Stimulated activated naive CD8-positive, alpha-beta T cell treated with anti-CD3 and anti-CD28 coated beads, Interleukin-15, Interleukin-2, amounts not matched to agents 100 U/mL and 50 U/mL, for 24 hours (primary cell): ENCODE measurements around the gene PLCB2.

Experiments
- ATAC-seq: fragments of 150-1000 bp; cut with Tn5 transposase; one replicate; pipeline ENCODE4 v1.10.0; 2021
- DNase-seq: peaks from one replicate; pipeline ENCODE4 v3.0.0; 2021

PLCB2 gene, protein sequence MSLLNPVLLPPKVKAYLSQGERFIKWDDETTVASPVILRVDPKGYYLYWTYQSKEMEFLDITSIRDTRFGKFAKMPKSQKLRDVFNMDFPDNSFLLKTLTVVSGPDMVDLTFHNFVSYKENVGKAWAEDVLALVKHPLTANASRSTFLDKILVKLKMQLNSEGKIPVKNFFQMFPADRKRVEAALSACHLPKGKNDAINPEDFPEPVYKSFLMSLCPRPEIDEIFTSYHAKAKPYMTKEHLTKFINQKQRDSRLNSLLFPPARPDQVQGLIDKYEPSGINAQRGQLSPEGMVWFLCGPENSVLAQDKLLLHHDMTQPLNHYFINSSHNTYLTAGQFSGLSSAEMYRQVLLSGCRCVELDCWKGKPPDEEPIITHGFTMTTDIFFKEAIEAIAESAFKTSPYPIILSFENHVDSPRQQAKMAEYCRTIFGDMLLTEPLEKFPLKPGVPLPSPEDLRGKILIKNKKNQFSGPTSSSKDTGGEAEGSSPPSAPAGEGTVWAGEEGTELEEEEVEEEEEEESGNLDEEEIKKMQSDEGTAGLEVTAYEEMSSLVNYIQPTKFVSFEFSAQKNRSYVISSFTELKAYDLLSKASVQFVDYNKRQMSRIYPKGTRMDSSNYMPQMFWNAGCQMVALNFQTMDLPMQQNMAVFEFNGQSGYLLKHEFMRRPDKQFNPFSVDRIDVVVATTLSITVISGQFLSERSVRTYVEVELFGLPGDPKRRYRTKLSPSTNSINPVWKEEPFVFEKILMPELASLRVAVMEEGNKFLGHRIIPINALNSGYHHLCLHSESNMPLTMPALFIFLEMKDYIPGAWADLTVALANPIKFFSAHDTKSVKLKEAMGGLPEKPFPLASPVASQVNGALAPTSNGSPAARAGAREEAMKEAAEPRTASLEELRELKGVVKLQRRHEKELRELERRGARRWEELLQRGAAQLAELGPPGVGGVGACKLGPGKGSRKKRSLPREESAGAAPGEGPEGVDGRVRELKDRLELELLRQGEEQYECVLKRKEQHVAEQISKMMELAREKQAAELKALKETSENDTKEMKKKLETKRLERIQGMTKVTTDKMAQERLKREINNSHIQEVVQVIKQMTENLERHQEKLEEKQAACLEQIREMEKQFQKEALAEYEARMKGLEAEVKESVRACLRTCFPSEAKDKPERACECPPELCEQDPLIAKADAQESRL

DNA sequence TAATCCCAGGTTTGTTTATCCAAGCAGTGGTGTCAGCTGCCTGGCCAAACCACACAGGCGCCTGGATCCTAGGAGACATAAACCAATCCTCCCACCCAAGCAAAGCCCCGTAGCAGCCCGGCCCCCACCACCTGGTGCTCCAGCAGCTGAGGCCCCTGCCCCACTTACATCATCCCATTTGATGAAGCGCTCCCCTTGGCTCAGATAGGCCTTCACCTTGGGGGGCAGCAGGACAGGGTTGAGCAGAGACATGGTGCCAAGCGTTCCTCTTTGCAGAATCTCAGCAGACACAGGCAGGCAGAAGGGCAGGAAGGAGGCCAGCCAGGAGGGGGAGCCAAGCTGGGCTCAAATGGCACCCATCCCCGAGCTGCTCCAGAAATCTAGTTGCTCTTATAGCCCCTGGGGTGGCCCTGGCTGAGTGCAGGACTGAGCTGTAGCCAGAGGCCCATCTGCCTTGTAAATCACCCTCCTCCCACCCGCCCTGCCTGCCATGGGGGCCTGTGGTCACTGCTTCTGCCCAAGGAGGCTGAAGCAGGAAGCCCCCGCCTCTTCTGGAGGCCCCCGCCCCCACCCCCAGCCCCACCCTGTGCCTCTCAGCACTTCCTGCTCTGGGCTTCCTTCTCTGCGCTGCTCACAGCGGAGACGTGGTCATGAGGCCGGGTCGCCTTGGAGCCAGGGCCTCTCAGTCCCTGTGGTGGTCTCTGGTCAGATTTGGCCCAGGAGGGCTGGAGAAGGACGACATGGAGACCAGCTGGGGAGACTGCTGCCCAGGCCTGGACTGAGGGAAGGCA is at the start of gene PLCB2:
Gene PLCB2 (minus strand): TSS at position 515 of the 791 bp plus-strand sequence. CDS start 263 bp downstream, at position 252.
- peak; percentile 76 for ATAC-seq
- peak; percentile 69 for DNase-seq

DNA sequence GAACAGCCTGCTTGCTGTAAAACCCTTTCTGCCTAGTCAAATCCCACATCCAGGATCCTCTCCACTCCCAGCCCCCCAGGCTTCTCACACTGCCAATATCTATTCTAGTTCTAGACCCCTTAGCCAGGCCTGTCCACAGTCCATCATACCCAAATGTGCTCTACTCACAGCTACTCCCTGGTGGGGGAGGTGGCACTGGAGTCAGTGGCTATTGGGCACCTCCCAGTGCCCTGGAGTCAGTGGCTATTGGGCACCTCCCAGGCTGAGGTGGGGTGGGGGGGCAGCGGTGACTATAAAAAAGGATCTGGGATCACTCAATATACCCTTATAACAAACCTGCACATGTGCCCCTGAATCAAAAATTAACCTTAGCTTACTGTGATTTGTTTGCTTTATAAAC is 49.5 kb upstream of the PLCB2 start:
- DNase-seq: no peak

DNA sequence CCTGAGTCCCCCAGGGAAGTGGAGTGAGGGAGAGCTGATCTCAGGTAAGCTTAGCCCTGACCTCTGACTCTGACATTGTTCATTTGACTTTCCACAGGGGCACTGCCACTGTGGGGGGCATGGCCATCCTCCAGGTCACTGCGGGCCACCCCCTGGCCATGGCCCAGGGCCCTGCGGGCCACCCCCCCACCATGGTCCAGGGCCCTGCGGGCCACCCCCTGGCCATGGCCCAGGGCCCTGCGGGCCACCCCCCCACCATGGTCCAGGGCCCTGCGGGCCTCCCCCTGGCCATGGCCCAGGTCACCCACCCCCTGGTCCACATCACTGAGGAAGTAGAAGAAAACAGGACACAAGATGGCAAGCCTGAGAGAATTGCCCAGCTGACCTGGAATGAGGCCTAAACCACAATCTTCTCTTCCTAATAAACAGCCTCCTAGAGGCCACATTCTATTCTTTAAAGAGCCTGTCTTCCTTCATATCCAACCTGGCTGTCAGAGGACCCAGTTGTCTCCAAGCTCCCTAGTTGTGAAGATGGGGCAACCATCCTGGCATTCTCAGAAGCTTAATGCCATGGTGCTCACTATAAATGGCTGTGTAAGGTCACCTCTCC is 48.3 kb upstream of the PLCB2 start:
- DNase-seq (no peak), ATAC-seq (no peak)

More for the DNA sequence above, 49.5 kb upstream of the PLCB2 start:
- no peak for ATAC-seq

DNA sequence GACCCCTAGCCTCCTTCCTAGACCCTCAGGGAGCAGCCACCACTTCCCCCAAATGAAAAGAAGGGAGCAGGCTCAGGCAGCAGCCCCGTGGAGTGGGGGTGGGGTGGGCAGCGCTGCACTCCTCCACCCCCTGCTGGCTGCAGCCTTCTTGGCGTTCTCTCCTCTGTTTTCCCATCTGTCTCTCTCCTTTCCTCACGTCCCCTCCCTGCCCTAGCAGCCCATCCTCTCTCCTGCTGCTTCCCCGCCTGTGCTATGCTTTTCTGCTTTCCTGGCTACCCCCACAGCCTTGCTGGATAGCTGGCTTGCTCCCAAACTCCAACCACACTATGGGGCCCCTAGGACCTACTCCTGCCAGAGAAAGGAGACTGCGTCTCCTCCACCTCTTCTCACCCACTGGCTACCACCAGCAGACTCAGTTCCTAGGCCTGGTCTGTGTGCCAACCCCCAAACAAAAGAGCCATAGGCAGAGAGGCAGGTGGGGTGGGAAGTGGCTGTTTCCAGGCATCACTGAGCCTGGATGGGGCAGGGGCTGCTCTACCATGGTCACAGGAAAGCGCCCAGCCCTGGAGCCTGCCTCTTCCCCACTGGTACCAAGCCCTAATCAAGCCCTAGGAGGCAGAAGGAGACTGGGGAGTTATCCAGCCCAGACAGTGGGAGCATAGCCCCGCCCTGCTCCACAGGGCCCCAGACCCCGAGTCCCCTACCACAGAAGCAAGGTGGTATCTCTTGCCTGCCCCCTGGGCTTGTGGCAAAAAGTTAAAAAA is 46.9 kb upstream of the PLCB2 start:
- ATAC-seq (no peak), DNase-seq (no peak)

DNA sequence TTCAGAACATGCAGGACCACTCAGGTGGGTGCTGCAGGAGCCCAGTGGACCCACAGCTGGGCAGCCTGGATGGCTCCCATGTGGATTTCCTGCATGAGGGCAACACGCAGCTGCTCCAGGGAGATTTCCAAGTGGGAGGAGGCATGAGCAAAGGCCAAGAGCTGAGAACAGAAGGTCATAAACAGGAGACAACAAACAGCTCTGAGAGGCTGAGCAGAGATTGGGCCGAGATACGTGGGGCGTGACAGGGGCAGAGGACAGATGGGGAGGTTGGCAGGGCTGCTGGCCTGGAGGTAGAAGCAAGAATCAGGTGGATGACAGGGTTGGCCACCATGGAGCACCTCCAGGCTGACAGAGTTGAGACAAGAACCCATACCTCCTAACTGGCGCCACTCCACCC is 46.0 kb upstream of the PLCB2 start:
- ATAC-seq: no peak
- DNase-seq: no peak

DNA sequence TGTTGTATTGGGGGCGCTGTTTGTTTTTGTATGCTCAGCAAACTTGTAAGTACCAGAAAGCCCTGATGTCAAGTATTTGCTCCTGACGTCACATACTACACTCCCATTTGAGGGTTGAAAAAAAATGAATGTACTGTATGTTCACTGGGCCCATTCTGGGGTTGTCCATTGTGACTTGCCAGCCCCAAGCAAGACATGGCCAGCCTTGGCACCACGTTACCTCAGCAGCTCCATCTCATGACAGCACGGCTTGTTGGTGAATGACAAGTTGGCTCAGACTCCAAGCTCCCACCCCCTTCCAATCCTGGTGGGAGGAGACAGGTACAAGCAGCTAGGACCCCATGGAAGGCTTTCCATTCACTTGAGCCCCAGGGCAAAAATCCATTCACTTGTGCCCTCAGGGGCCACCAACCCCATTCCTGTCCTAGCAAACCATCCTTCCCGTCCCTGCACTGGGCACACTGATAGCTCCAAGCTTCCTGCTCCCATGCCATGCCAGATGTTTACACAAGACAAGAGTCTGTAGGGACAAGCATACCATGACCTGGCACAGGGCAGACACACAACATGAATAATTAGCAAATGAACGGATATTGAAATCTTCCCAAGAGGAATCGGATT is 44.7 kb upstream of the PLCB2 start:
- DNase-seq: no peak
- ATAC-seq: no peak

DNA sequence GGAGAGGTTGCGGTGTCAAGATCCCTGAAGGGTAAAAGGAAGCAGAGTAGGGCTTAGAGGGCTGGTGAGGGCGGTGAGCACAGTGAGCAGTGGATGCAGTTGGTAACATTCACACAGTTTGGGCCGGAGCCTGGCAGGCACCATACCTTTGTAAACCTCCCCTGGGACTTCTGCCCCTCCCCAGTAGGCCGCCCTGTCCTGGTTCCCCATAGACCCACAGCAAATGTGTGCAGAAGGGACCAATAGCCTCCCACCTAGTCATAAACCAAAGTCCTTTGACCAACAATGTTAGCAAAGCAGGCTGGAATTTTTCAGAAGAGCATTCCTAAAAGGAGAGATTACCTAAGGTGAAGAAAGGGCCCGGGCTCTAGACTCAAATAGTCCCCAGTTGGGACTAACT is 41.4 kb upstream of the PLCB2 start:
- DNase-seq: no peak

DNA sequence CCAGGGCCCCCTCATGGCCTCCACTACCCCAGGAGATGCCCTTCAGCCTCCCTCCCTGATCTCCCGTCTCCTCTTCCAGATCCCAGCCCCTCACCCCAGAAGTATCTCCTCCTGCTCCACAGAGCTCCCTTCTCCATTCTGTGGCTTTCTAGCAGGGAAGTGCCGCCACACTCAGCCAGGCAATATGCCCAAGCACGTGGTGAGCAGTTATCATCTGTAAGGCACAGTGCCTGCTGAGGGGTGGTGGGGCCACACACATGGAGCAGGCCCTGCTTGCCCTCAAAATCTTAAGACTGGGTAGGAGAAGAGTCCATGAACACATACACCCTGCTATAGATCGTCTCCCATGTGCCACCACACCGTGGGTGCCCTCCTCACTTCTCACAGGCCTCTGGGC is 40.7 kb upstream of the PLCB2 start:
- DNase-seq: no peak
- ATAC-seq: no peak

More for the DNA sequence above, 41.4 kb upstream of the PLCB2 start:
- ATAC-seq: no peak

DNA sequence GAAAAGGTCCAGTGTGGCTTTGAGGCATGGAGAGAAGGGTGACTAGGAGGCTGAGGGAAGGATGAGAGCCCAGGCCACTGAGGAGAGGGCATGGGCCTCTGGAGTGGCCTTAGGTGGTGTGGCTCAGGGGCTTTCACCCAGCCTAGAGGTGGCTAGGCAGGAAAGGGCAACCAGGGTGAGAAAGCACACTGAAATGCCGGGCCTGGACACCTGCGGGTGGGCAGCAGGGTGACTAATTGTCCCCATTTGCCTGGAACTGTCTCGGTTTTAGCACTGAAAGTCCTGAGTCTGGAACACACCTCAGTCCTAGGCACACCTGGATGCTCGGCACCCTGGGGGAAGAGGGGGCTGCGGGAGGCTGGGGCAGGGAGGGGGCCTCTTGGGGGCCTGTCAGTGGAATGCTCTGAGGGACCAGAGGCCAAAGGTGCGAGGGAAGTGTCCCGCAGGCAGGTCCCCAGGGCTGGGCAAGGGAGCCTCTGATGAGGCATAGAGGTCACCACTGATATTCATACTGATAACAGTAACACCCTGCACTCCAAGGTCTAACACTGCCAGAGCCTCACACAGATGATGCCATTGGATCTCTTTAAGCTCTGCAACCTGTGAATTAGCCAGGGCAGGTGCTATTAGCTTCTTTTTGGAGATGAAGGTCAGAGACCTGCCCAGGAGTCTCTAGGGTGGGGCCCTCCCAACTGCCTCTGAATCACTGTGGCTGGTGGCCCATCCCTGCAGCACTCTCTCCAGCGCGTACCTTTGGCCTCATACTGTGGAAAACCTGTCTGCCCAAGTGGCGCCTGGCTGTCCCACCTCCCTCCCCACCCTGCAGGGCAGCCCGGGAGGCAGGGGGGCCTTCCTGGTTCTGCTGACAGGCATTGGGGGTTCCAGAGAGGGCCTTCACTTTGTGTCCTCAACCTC is 40.1 kb upstream of the PLCB2 start:
- ATAC-seq (peak; percentile 13), DNase-seq (no peak)

DNA sequence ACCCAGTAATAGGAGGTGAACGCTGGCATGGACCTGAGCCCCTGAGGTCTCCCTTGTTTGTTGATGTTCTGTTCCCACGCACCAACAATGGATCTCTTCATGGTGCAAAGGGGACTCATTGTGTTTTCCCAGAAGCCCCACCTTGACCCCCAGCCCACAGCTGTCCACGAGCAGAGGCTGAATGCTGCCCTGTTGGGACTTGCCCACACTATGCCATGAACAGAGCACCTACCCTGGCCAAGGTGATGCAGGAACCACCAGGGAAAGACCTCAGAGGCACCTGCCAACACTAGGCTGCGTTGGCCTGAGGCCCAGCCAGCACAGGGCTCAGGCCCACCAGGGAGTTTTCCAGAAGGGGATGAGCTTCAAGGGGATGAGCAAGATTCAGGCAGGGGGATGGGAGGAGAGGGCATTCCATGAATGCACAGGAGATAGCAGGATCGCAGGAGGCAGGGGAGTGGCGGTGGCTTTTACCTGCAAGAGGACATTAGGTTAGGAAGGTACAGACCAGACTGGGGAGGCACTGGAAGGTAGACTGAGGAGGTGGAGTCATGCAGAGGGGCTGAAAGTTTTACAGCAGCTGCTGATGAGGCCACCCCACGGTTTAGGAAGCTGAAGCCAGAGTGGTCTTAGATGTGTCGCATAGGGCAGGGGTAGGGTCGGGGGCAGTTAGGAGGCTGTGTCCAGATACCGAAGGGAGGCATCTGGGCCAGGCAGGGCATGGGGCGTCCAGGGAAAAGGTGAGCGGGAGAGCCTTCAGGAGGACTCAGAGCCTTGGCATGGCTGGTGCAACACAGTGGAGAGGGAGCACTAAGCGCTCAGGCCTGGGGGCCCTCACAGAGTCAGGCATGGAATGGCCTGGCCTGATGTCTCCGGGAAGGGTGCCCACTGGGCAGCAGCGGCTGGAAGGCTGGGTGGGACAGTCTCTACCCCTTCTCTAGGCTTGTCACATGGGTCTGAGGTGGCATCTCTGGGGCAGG is 39.1 kb upstream of the PLCB2 start:
- DNase-seq (no peak), ATAC-seq (no peak)

DNA sequence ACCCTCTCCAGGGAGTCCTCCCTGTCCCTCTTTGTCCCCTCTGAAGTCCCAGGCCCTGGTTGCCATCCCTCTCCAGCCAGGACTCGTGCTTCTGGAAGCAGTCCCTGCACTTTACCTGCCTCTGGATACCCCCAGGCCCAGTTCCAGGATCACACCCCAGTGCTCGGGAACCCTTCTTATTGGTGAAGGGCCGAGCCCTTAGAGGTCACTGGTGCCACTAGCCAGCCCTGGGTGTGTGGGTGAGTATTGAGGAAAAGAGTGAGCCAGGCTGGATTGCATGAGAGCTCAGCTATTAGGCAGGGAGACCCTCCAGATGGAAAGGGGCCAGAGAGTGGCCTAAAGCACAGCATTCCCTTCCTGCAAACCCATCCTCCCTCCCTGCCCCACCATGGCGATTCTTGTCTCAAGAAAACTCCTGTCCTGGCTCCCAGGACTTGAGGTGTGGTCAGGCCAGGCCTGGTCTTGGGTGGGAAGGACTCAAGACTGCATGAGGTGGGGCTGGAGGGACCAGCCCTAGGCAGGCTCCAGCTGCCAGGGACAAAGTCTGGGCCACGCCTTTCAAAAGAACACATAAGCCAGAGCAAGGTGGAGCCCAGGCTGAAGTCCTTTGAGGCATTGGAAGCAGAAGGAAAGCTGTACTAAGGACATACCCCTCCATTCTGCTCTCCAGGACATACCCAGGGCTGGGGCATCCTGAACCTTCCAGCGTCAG is 38.3 kb upstream of the PLCB2 start:
- DNase-seq (no peak), ATAC-seq (no peak)

DNA sequence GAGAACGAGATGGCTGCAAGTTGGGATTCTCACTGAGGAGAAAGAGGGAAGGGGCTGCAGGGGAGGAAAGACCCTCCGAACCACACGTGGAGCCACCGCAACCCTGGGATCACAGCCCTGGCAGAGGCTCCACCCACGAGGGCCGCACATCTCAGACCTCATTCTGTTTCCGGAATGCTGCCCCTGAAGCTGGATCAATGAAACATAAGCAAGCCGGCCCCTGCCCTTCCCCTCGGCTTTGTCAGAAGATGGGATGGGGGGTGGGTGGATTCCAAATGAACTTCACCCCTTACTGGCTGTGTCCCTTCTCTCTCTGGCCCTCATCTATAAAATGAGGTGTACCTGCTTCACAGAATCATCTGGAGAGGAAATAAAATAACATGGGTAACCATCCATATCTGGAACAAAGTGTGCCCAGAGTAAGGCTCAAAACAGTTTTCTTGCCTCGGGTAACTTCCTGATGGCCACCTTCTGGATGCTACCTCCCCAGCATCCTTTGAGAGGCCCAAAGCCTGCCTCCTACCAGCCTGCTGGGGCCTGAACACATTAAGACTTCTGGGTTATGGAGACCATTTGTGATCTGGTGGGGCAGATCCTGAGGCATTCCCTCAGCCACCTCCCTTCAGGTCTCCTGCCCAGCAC is 37.6 kb upstream of the PLCB2 start:
- ATAC-seq (no peak), DNase-seq (no peak)

DNA sequence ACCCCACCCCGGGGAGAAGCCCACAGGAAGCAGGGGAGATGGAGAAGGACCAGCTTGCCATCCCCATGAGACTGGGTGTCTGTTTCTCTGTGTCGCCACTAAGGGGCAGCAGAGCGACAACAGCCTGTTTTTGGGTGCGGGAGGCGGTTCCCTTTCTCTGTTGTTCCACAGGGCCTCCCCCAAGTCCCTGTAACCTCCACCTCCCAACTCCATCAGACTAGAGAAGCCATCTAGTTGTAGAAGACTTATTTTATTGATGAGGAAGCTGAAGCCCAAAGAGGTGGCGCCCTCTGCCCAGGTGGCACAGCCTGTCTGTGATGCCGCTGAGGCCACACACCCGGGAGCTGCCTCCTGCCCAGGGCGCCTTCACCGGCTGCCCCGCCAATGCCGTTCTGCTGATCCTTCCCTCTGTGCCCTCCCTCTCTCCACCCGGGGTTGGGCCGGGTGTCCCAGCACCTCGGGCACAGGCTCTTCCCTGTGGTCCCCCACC is 36.9 kb upstream of the PLCB2 start:
- peak; percentile 77 for DNase-seq
- ATAC-seq: peak; percentile 60

DNA sequence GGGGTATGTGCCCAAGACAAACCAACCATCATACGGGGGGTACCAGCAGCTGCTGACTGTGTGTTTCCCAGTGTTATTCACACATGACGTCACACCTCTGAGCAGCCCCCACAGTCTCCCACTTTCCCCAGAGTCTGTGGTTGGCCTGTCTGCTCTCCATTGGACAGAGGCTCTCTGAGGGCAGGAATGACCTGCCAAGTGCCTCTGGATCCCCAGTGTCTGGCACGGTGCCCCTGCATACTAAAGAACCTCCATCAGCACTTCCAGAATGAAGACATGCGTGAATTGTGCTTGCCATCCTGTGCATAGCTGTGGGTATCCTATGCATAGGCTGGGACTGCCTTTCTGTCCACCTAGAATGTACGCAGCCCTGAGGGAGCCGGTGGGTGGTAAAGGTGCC is 36.5 kb upstream of the PLCB2 start:
- DNase-seq (no peak), ATAC-seq (no peak)

DNA sequence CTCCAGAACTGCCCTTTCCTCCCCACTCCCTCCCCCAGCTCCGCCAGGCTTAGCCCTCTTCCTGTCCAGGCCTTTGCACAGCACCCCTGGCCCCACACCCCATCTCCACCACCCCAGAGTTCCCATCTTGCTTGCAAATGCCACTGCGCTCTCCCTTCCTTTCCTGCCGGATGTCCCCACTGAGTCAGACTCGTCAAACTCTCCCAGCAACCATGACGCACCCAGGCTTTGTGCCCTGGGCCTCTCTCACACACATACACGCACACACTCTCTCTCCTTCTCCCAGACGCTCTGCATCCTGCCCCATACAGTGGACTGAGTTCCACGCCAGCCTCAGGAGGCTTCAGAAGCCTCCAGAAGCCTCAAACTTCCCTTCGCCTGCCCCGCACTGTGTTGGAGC is 35.8 kb upstream of the PLCB2 start:
- ATAC-seq (no peak), DNase-seq (no peak)
